Loucy (cell line): ENCODE data around the gene TMPRSS11B.

Source experiments
- EZH2phosphoT487 ChIP-seq: fragments of 200-600 bp; IDR thresholded peaks from 2 replicates; pipeline ENCODE4 v1.6.1; 2018; ENCODE audit warnings: antibody characterized with exemption, mild to moderate bottlenecking, moderate library complexity, borderline replicate concordance
- TF ChIP-seq, protein P1 (sequence below): fragments of 200-600 bp; sonication (generic); conservative IDR thresholded peaks from 2 replicates; pipeline ENCODE4 v1.5.1; 2014; ENCODE audit warnings: mild to moderate bottlenecking, antibody characterized with exemption, low read length

DNA sequence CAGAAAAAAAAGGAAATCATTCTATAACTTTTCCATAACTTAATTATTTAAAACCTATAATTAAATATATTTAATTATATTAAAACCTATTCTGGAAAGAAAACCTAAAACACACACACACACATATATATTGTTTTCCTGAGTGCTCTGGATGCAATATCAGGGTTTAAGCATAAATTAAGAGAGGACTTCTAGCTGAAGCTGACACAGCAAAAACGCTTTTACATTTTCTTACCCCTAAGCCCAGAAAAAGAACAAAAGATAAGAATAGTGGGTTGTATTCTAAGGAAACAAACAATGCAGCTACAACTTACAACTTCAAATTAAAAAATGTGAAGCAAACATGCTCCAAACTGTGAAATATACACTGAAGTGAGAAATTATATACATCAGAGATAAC lies 52.3 kb downstream of the TMPRSS11B start:
- TF ChIP-seq, protein P1, sequence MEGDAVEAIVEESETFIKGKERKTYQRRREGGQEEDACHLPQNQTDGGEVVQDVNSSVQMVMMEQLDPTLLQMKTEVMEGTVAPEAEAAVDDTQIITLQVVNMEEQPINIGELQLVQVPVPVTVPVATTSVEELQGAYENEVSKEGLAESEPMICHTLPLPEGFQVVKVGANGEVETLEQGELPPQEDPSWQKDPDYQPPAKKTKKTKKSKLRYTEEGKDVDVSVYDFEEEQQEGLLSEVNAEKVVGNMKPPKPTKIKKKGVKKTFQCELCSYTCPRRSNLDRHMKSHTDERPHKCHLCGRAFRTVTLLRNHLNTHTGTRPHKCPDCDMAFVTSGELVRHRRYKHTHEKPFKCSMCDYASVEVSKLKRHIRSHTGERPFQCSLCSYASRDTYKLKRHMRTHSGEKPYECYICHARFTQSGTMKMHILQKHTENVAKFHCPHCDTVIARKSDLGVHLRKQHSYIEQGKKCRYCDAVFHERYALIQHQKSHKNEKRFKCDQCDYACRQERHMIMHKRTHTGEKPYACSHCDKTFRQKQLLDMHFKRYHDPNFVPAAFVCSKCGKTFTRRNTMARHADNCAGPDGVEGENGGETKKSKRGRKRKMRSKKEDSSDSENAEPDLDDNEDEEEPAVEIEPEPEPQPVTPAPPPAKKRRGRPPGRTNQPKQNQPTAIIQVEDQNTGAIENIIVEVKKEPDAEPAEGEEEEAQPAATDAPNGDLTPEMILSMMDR, result no peak
- TF ChIP-seq EZH2phosphoT487, result no peak
